Astrocyte (in vitro differentiated cells and primary cell): ENCODE measurements around the gene IDH3B.

Experiments
- EZH2 ChIP-seq: IDR thresholded peaks from 2 replicates; pipeline ENCODE4 v1.6.1; 2012; ENCODE audit warnings: mild to moderate bottlenecking, low read length, inconsistent platforms; ENCODE audit not compliant: insufficient read depth
- TF ChIP-seq, protein P1 (sequence below): IDR thresholded peaks from 2 replicates; pipeline ENCODE4 v1.5.1; 2011; ENCODE audit warnings: low read depth, mild to moderate bottlenecking, inconsistent platforms, low read length, moderate library complexity; ENCODE audit not compliant: insufficient read depth

DNA sequence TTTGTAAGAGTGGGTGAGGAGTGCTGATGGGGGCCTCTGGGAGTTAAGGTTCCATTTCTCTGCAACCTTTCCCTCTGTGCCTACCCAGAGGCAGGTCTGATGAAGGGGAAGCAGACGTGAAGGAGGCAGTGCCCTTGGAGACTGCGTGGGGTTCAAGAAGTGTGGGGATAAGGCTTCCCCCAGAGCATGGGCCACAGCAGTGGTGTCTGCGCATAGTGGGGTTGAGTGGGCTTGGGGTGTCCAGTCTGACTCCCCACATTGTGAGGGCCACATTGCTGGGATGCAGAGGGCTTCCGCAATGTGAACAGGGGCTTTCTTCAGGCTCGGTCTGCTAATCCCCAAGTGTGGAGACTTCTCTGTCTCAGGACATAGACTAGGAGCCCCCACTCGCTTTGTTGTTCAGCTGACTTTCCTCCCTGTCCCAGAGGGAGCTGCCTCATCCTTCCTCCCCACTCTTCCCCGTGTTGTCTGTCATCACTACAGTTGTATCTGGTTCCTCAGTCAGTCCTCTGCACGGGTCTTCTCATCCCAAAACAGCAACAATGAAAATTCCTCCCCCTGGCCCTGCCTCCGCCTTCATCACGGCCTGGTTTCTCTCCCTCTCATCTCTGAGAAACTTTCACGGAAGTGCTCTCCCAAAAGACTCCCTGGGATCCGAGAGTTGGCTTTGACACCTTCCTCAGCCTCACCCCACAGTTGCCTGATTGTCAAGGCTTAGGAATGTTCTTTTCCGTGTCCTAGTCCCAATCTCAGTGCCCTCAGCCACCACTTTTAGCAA, 31.4 kb upstream of the IDH3B start:
- TF ChIP-seq, protein P1, sequence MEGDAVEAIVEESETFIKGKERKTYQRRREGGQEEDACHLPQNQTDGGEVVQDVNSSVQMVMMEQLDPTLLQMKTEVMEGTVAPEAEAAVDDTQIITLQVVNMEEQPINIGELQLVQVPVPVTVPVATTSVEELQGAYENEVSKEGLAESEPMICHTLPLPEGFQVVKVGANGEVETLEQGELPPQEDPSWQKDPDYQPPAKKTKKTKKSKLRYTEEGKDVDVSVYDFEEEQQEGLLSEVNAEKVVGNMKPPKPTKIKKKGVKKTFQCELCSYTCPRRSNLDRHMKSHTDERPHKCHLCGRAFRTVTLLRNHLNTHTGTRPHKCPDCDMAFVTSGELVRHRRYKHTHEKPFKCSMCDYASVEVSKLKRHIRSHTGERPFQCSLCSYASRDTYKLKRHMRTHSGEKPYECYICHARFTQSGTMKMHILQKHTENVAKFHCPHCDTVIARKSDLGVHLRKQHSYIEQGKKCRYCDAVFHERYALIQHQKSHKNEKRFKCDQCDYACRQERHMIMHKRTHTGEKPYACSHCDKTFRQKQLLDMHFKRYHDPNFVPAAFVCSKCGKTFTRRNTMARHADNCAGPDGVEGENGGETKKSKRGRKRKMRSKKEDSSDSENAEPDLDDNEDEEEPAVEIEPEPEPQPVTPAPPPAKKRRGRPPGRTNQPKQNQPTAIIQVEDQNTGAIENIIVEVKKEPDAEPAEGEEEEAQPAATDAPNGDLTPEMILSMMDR, result no peak
- TF ChIP-seq EZH2, result no peak
